H9 (cell line): ENCODE results near the gene MRM3. TPM values are rescaled to one million over a fixed set of nuclear protein-coding genes. Genes with fewer than 3 reads are reported as not detected.

ENCODE experiments used
- DNase-seq: peaks from one replicate; pipeline ENCODE4 v3.0.0-alpha.2; 2017
- H2AFZ ChIP-seq: one replicate; pipeline ENCODE4 v1.6.1; 2013; ENCODE audit warnings: mild to moderate bottlenecking, low read length, control low read depth, moderate library complexity
- H2AK5ac ChIP-seq: 2 replicates; pipeline ENCODE4 v1.6.1; 2013; ENCODE audit warnings: low read length, control low read depth, mixed read lengths; ENCODE audit not compliant: insufficient read length
- H2BK120ac ChIP-seq: one replicate; pipeline ENCODE4 v1.6.1; 2013; ENCODE audit warnings: low read depth, mild to moderate bottlenecking, low read length, control low read depth, inconsistent platforms; ENCODE audit not compliant: poor library complexity, severe bottlenecking
- H2BK12ac ChIP-seq: 2 replicates; pipeline ENCODE4 v1.6.1; 2013; ENCODE audit warnings: low read length, control low read depth, mixed read lengths, low read depth; ENCODE audit not compliant: insufficient read length
- H2BK15ac ChIP-seq: 2 replicates; pipeline ENCODE4 v1.6.1; 2013; ENCODE audit warnings: low read depth, low read length, control low read depth
- H2BK20ac ChIP-seq: one replicate; pipeline ENCODE4 v1.6.1; 2013; ENCODE audit warnings: low read depth, mild to moderate bottlenecking, low read length, control low read depth, inconsistent platforms; ENCODE audit not compliant: poor library complexity, severe bottlenecking
- H2BK5ac ChIP-seq: 2 replicates; pipeline ENCODE4 v1.6.1; 2013; ENCODE audit warnings: low read length, control low read depth, mixed read lengths; ENCODE audit not compliant: insufficient read length
- H3K14ac ChIP-seq: 2 replicates; pipeline ENCODE4 v1.6.1; 2013; ENCODE audit warnings: low read length, control low read depth; ENCODE audit not compliant: insufficient read depth
- H3K18ac ChIP-seq: 2 replicates; pipeline ENCODE4 v1.6.1; 2013; ENCODE audit warnings: low read depth, mild to moderate bottlenecking, mixed read lengths, low read length, control low read depth; ENCODE audit not compliant: insufficient read length
- H3K23ac ChIP-seq: 2 replicates; pipeline ENCODE4 v1.6.1; 2013; ENCODE audit warnings: low read length, control low read depth, mixed read lengths, low read depth; ENCODE audit not compliant: insufficient read length
- H3K23me2 ChIP-seq: 2 replicates; pipeline ENCODE4 v1.6.1; 2013; ENCODE audit warnings: low read depth, mild to moderate bottlenecking, mixed read lengths, low read length, control low read depth; ENCODE audit not compliant: insufficient read length, poor library complexity, severe bottlenecking
- H3K27ac ChIP-seq: 2 replicates; pipeline ENCODE4 v1.5.1; 2013; ENCODE audit warnings: low read length, control low read depth, mixed read lengths, low read depth; ENCODE audit not compliant: insufficient read length
- H3K27me3 ChIP-seq: 2 replicates; pipeline ENCODE4 v1.6.1; 2013; ENCODE audit warnings: low read length, control low read depth, inconsistent platforms; ENCODE audit not compliant: insufficient read depth
- H3K4ac ChIP-seq: 2 replicates; pipeline ENCODE4 v1.6.1; 2013; ENCODE audit warnings: low read depth, mild to moderate bottlenecking, control low read depth, inconsistent platforms, low read length, moderate library complexity
- H3K4me1 ChIP-seq: 2 replicates; pipeline ENCODE4 v1.6.1; 2013; ENCODE audit warnings: low read length, control low read depth, inconsistent platforms; ENCODE audit not compliant: insufficient read depth
- H3K4me2 ChIP-seq: 2 replicates; pipeline ENCODE4 v1.6.1; 2013; ENCODE audit warnings: low read length, control low read depth, mixed read lengths; ENCODE audit not compliant: insufficient read length, insufficient read depth
- H3K56ac ChIP-seq: 2 replicates; pipeline ENCODE4 v1.6.1; 2013; ENCODE audit warnings: low read depth, mild to moderate bottlenecking, mixed read lengths, low read length, control low read depth; ENCODE audit not compliant: insufficient read length
- H3K79me1 ChIP-seq: 2 replicates; pipeline ENCODE4 v1.6.1; 2013; ENCODE audit warnings: low read depth, mild to moderate bottlenecking, moderate library complexity, low read length, control low read depth, inconsistent platforms; ENCODE audit not compliant: insufficient read depth, poor library complexity, severe bottlenecking
- H3K79me2 ChIP-seq: 2 replicates; pipeline ENCODE4 v1.6.1; 2013; ENCODE audit warnings: low read length, control low read depth, inconsistent platforms; ENCODE audit not compliant: insufficient read depth
- H3K9ac ChIP-seq: 2 replicates; pipeline ENCODE4 v1.6.1; 2013; ENCODE audit warnings: low read length, control low read depth, mixed read lengths; ENCODE audit not compliant: insufficient read length; ENCODE audit errors: extremely low read depth
- H3K9me3 ChIP-seq: one replicate; pipeline ENCODE4 v1.6.1; 2013; ENCODE audit warnings: low read depth, low read length, inconsistent platforms; ENCODE audit not compliant: control insufficient read depth
- H3T11ph ChIP-seq: one replicate; pipeline ENCODE4 v1.6.1; 2013; ENCODE audit warnings: mild to moderate bottlenecking, low read length, control low read depth, inconsistent platforms
- H4K20me1 ChIP-seq: one replicate; pipeline ENCODE4 v1.6.1; 2013; ENCODE audit not compliant: control insufficient read depth, insufficient read length, insufficient read depth
- H4K5ac ChIP-seq: 2 replicates; pipeline ENCODE4 v1.6.1; 2013; ENCODE audit warnings: low read depth, mild to moderate bottlenecking, mixed read lengths, low read length, control low read depth; ENCODE audit not compliant: insufficient read length
- H4K8ac ChIP-seq: replicated peaks from 2 replicates; pipeline ENCODE4 v1.6.1; 2013; ENCODE audit warnings: low read length, control low read depth, mixed read lengths, low read depth; ENCODE audit not compliant: insufficient read length
- H4K91ac ChIP-seq: 2 replicates; pipeline ENCODE4 v1.6.1; 2013; ENCODE audit warnings: low read depth, mild to moderate bottlenecking, moderate library complexity, mixed read lengths, low read length, control low read depth; ENCODE audit not compliant: insufficient read length
- H3K27ac Mint-ChIP-seq, 3 experiments: 2 replicates in 2 of 3; 3 replicates in 1 of 3; pipeline ENCODE4 v1.8.0; 2020 to 2021; ENCODE audit warnings: mixed read lengths in 3 of 3, mild to moderate bottlenecking in 1 of 3, moderate library complexity in 1 of 3
- H3K27me3 Mint-ChIP-seq: 2 replicates; pipeline ENCODE4 v1.8.0; 2021; ENCODE audit warnings: low read depth, mild to moderate bottlenecking, moderate library complexity, mixed read lengths
- H3K36me3 Mint-ChIP-seq, 3 experiments: 2 replicates in 2 of 3; 3 replicates in 1 of 3; pipeline ENCODE4 v1.8.0; 2020 to 2021; ENCODE audit warnings: low read depth in 3 of 3, mixed read lengths in 3 of 3; ENCODE audit not compliant: insufficient read depth in 1 of 3
- H3K4me1 Mint-ChIP-seq, 2 experiments: 2 replicates each; pipeline ENCODE4 v1.8.0; 2020; ENCODE audit warnings: mixed read lengths in 2 of 2
- H3K4me3 Mint-ChIP-seq, 2 experiments: 2 replicates in 1 of 2; 3 replicates in 1 of 2; pipeline ENCODE4 v1.8.0; 2020 to 2021; ENCODE audit warnings: mild to moderate bottlenecking in 2 of 2, mixed read lengths in 2 of 2, moderate library complexity in 1 of 2
- H3K9me3 Mint-ChIP-seq, 2 experiments: 2 replicates in 1 of 2; 3 replicates in 1 of 2; pipeline ENCODE4 v1.8.0; 2020; ENCODE audit warnings: mild to moderate bottlenecking in 2 of 2, mixed read lengths in 2 of 2, moderate library complexity in 1 of 2
- WGBS: extraction: QIAGEN DNeasy Blood & Tissue Kit; methylation state at CpG from one replicate; pipeline ENCODE4 v1.1.7; 2013; ENCODE audit warnings: missing lambda C conversion rate, low lambda C conversion rate, mixed read lengths; ENCODE audit not compliant: insufficient read length; ENCODE audit errors: extremely low coverage; 5-methylcytosine and 5-hydroxymethylcytosine counted together
- total RNA-seq: library from RNA; stranded (reverse); gene quantifications from 2 replicates; pipeline ENCODE4 v1.2.1, GENCODE V29; 2021
- TF ChIP-seq, protein P1 (sequence below): fragments of 200-600 bp; sonication (generic); conservative IDR thresholded peaks from 3 replicates; pipeline ENCODE4 v1.8.0; 2021; ENCODE audit warnings: antibody characterized with exemption, mild to moderate bottlenecking

MRM3 gene
- total RNA-seq, 1 experiment from 2014 or later, result 25.3 TPM

GRCh38 chr17:795721-796120, 13.6 kb downstream of the MRM3 start:
- H3K23me2 ChIP-seq, result no peaks in the 10 kb centered on the region
- no peak overlapping the region for H2AFZ ChIP-seq
- no peaks in the 10 kb centered on the region for H3K9me3 ChIP-seq
- H2BK20ac ChIP-seq, result no peak overlapping the region
- no peaks in the 10 kb centered on the region for H3K4me1 ChIP-seq
- TF ChIP-seq, protein P1, sequence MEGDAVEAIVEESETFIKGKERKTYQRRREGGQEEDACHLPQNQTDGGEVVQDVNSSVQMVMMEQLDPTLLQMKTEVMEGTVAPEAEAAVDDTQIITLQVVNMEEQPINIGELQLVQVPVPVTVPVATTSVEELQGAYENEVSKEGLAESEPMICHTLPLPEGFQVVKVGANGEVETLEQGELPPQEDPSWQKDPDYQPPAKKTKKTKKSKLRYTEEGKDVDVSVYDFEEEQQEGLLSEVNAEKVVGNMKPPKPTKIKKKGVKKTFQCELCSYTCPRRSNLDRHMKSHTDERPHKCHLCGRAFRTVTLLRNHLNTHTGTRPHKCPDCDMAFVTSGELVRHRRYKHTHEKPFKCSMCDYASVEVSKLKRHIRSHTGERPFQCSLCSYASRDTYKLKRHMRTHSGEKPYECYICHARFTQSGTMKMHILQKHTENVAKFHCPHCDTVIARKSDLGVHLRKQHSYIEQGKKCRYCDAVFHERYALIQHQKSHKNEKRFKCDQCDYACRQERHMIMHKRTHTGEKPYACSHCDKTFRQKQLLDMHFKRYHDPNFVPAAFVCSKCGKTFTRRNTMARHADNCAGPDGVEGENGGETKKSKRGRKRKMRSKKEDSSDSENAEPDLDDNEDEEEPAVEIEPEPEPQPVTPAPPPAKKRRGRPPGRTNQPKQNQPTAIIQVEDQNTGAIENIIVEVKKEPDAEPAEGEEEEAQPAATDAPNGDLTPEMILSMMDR, result no peak
- DNase-seq, result no peak
- no peak overlapping the region for H2BK5ac ChIP-seq
- no peak overlapping the region for H3K18ac ChIP-seq
- no peak overlapping the region for H4K5ac ChIP-seq
- no peaks in the 10 kb centered on the region for H3K79me2 ChIP-seq
- no CpG with 5 or more reads among the region's 9 CpGs for WGBS
- no peak overlapping the region for H2AK5ac ChIP-seq
- peak overlapping the region; percentile 39 to 63 (median 40); a peak in 2 of 7 replicates for H3K27ac Mint-ChIP-seq
- H3K14ac ChIP-seq, result no peak overlapping the region
- no peak overlapping the region for H3K23ac ChIP-seq
- no peak overlapping the region for H3K56ac ChIP-seq
- no peak overlapping the region for H3K27ac ChIP-seq
- no peak overlapping the region for H2BK120ac ChIP-seq
- H3K4me1 Mint-ChIP-seq, result peaks cover 10 to 15% of the 10 kb centered on the region in 2 experiments
- H3K36me3 Mint-ChIP-seq, result peaks cover 15 to 50% (median 42%) of the 10 kb centered on the region in 3 experiments; a peak in 6 of 7 replicates
- H2BK15ac ChIP-seq, result no peak overlapping the region
- no peak overlapping the region for H3T11ph ChIP-seq
- no peaks in the 10 kb centered on the region for H3K9me3 Mint-ChIP-seq
- no peaks in the 10 kb centered on the region for H3K79me1 ChIP-seq
- no peak overlapping the region for H4K91ac ChIP-seq
- no peak overlapping the region for H3K4me2 ChIP-seq
- no peak overlapping the region for H2BK12ac ChIP-seq
- no peaks in the 10 kb centered on the region for H4K20me1 ChIP-seq
- no peak overlapping the region for H4K8ac ChIP-seq
- H3K27me3 ChIP-seq, result no peaks in the 10 kb centered on the region
- no peak overlapping the region for H3K4ac ChIP-seq
- no peak overlapping the region; a peak in 1 of 5 replicates for H3K4me3 Mint-ChIP-seq
- H3K9ac ChIP-seq, result no peak overlapping the region
- H3K27me3 Mint-ChIP-seq, result no peaks in the 10 kb centered on the region; the same call in 1 of the 2 replicates
